MM.1S (cell line): ENCODE results near the gene TULP1.

Experiments used
- DNase-seq: peaks from one replicate; pipeline ENCODE4 v3.0.0-alpha.2; 2015
- H2AFZ ChIP-seq: fragments of 300-600 bp; sonication (generic); 2 replicates; pipeline ENCODE4 v1.6.0; 2016; ENCODE audit warnings: antibody characterized with exemption, low read length
- H3F3A ChIP-seq: fragments of 300-600 bp; sonication (generic); 2 replicates; pipeline ENCODE4 v1.6.1; 2016; ENCODE audit warnings: mild to moderate bottlenecking, antibody characterized with exemption, low read length, moderate library complexity, mixed read lengths; ENCODE audit not compliant: insufficient read depth
- H3K27ac ChIP-seq: fragments of 300-600 bp; sonication (generic); 2 replicates; pipeline ENCODE4 v1.5.1; 2016; ENCODE audit warnings: mild to moderate bottlenecking, low read length
- H3K27me3 ChIP-seq: fragments of 300-600 bp; sonication (generic); replicated peaks from 2 replicates; pipeline ENCODE4 v1.6.0; 2016; ENCODE audit warnings: low read length; ENCODE audit not compliant: insufficient read depth
- H3K36me3 ChIP-seq: fragments of 300-600 bp; sonication (generic); replicated peaks from 2 replicates; pipeline ENCODE4 v1.6.1; 2016; ENCODE audit warnings: mild to moderate bottlenecking, low read length, mixed read lengths; ENCODE audit not compliant: insufficient read depth
- H3K4me1 ChIP-seq: fragments of 300-600 bp; sonication (generic); 2 replicates; pipeline ENCODE4 v1.6.1; 2016; ENCODE audit warnings: low read length, mixed read lengths
- H3K4me2 ChIP-seq: fragments of 300-600 bp; sonication (generic); 2 replicates; pipeline ENCODE4 v1.6.0; 2016; ENCODE audit warnings: low read depth, low read length
- H3K4me3 ChIP-seq: fragments of 300-600 bp; sonication (generic); 2 replicates; pipeline ENCODE4 v1.5.1; 2016; ENCODE audit warnings: low read length, mixed read lengths
- H3K79me2 ChIP-seq: fragments of 300-600 bp; sonication (generic); 2 replicates; pipeline ENCODE4 v1.6.1; 2016; ENCODE audit warnings: mixed run types, low read length, mixed read lengths
- H3K9ac ChIP-seq: fragments of 300-600 bp; sonication (generic); 2 replicates; pipeline ENCODE4 v1.6.1; 2016; ENCODE audit warnings: low read length, mixed read lengths
- H3K9me2 ChIP-seq: fragments of 300-600 bp; sonication (generic); replicated peaks from 2 replicates; pipeline ENCODE4 v1.6.1; 2016; ENCODE audit warnings: mild to moderate bottlenecking, low read length, mixed read lengths; ENCODE audit not compliant: insufficient read depth
- H3K9me3 ChIP-seq: fragments of 300-600 bp; sonication (generic); replicated peaks from 2 replicates; pipeline ENCODE4 v1.6.1; 2016; ENCODE audit warnings: mild to moderate bottlenecking, low read length, mixed read lengths; ENCODE audit not compliant: insufficient read depth
- H4K20me1 ChIP-seq: fragments of 300-600 bp; sonication (generic); 2 replicates; pipeline ENCODE4 v1.6.1; 2016; ENCODE audit warnings: mild to moderate bottlenecking, low read length, moderate library complexity, mixed read lengths; ENCODE audit not compliant: insufficient read depth
- CTCF ChIP-seq: fragments of 300-600 bp; sonication (generic); IDR thresholded peaks from 2 replicates; pipeline ENCODE4 v1.5.1; 2016; ENCODE audit warnings: antibody characterized with exemption, low read length, mixed read lengths
- EZH2 ChIP-seq: fragments of 300-600 bp; sonication (generic); optimal IDR thresholded peaks from 2 replicates; pipeline ENCODE3; 2017; ENCODE audit warnings: low read depth, mild to moderate bottlenecking, antibody characterized with exemption, low read length, mixed read lengths
- EZH2phosphoT487 ChIP-seq: fragments of 300-600 bp; sonication (generic); IDR thresholded peaks from 2 replicates; pipeline ENCODE4 v1.6.1; 2018; ENCODE audit warnings: antibody characterized with exemption, low read length

Gene TULP1

GRCh38 chr6:35480176-35480575 lies 32.5 kb downstream of the TULP1 start:
- H3K4me2 ChIP-seq, result no peak overlapping the region
- H3K79me2 ChIP-seq, result no peaks in the 10 kb centered on the region
- no peaks in the 10 kb centered on the region; the same call in 1 of the 2 replicates for H3F3A ChIP-seq
- H3K9ac ChIP-seq, result no peak overlapping the region
- no peaks in the 10 kb centered on the region for H3K9me2 ChIP-seq
- H3K4me3 ChIP-seq, result no peak overlapping the region
- no peaks in the 10 kb centered on the region for H3K9me3 ChIP-seq
- H3K4me1 ChIP-seq, result no peaks in the 10 kb centered on the region
- H2AFZ ChIP-seq, result no peak overlapping the region
- no peaks in the 10 kb centered on the region for H3K27me3 ChIP-seq
- no peaks in the 10 kb centered on the region for H3K36me3 ChIP-seq
- TF ChIP-seq EZH2phosphoT487 (no peak), CTCF (no peak), EZH2 (no peak)
- no peaks in the 10 kb centered on the region for H4K20me1 ChIP-seq
- DNase-seq, result no peak
- H3K27ac ChIP-seq, result no peak overlapping the region

DNA sequence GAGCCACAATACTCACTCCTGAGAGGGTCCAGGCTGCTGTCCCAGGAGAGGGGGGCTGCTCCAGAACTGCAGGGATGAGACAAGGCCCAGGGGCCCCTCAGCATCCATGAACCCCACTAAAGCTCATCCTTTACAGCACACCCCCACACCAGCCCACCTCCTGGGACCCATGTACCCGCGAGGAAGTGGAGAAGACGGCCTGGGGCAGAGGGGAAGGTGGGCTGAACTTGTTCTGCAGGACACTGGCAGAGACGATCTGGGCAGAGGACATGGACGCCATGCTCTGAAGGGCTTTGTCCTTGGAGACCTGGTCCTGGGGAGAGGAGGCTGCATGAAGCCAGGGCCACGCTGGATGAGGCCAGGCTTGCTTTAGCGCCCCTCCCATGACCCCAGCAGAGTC lies 34.4 kb downstream of the TULP1 start:
- Histone ChIP-seq H3K9ac (no peak overlapping the region), H3K36me3 (no peaks in the 10 kb centered on the region)

GRCh38 chr6:35477551-35478179 lies 35.0 kb downstream of the TULP1 start:
- no peak overlapping the region for H3K4me3 ChIP-seq
- H3K27ac ChIP-seq, result no peak overlapping the region
- no peaks in the 10 kb centered on the region for H3K27me3 ChIP-seq
- peaks cover 15% of the 10 kb centered on the region for H3F3A ChIP-seq
- no peaks in the 10 kb centered on the region for H3K9me2 ChIP-seq
- H3K36me3 ChIP-seq, result no peaks in the 10 kb centered on the region
- no peak overlapping the region for H2AFZ ChIP-seq
- H3K79me2 ChIP-seq, result no peaks in the 10 kb centered on the region
- H3K9me3 ChIP-seq, result no peaks in the 10 kb centered on the region
- H3K4me1 ChIP-seq, result no peaks in the 10 kb centered on the region
- H3K9ac ChIP-seq, result no peak overlapping the region
- peaks cover 4% of the 10 kb centered on the region; the same call in 1 of the 2 replicates for H4K20me1 ChIP-seq
- no peak for DNase-seq
- no peak overlapping the region for H3K4me2 ChIP-seq
- TF ChIP-seq EZH2 (no peak), EZH2phosphoT487 (no peak), CTCF (no peak)

More for the DNA sequence above, 34.4 kb downstream of the TULP1 start:
- Histone ChIP-seq H3K4me1 (no peaks in the 10 kb centered on the region), H3K79me2 (no peaks in the 10 kb centered on the region), H3K27ac (no peak overlapping the region), H3K4me2 (no peak overlapping the region), H3K9me3 (no peaks in the 10 kb centered on the region), H3K4me3 (no peak overlapping the region), H3K27me3 (no peaks in the 10 kb centered on the region), H3K9me2 (no peaks in the 10 kb centered on the region), H2AFZ (no peak overlapping the region), H4K20me1 (peaks cover 2% of the 10 kb centered on the region; the same call in 1 of the 2 replicates), H3F3A (peaks cover 11% of the 10 kb centered on the region)
- no peak for TF ChIP-seq CTCF
- DNase-seq, result no peak
